Gastrocnemius medialis (tissue), 4 donors: ENCODE results near the gene MPV17. TPM values are rescaled to one million over a fixed set of nuclear protein-coding genes. Genes with fewer than 3 reads are reported as not detected.
"Not testable (repeated sequence)": the region's sequence is repeated elsewhere in the genome, so short reads cannot be mapped to it uniquely, and the experiment has no call there.

Experiments used
- ATAC-seq, 2 donors: fragments of 150-250 bp; one replicate each; pipeline ENCODE4 v1.9.1; 2016
- DNase-seq, 2 donors: peaks; one replicate each; pipeline ENCODE4 v3.0.0-alpha.2; 2019
- H3K27ac ChIP-seq, 4 donors: fragments of 200-600 bp; sonication (generic); 1 replicate in 1 of 4; 2 replicates in 3 of 4; pipeline ENCODE4 v1.5.1; 2016 to 2018; ENCODE audit warnings: mild to moderate bottlenecking in 2 of 4, moderate library complexity in 1 of 4
- H3K27me3 ChIP-seq, 3 donors: fragments of 200-600 bp; sonication (generic) in 2 of 3; 1 replicate in 1 of 3; 2 replicates in 2 of 3; pipeline versions ENCODE4 v1.5.1 to v1.6.0; 2016 to 2019; ENCODE audit warnings: mild to moderate bottlenecking in 1 of 3, moderate library complexity in 1 of 3
- H3K36me3 ChIP-seq, 2 donors: fragments of 200-600 bp; sonication (generic) in 1 of 2; one replicate each; pipeline ENCODE4 v1.5.1; 2017 to 2018
- H3K4me1 ChIP-seq, 2 donors: fragments of 200-600 bp; sonication (generic) in 1 of 2; one replicate each; pipeline ENCODE4 v1.5.1; 2016 to 2017; ENCODE audit warnings: mild to moderate bottlenecking in 2 of 2
- H3K4me3 ChIP-seq, 4 donors: fragments of 200-600 bp; sonication (generic) in 3 of 4; 1 replicate in 1 of 4; 2 replicates in 3 of 4; pipeline ENCODE4 v1.5.1; 2016 to 2019; ENCODE audit warnings: mild to moderate bottlenecking in 2 of 4
- H3K9me3 ChIP-seq, 3 donors: fragments of 200-600 bp; sonication (generic) in 2 of 3; 1 replicate in 1 of 3; 2 replicates in 2 of 3; pipeline ENCODE4 v1.5.1; 2016 to 2019
- POLR2A ChIP-seq, 2 donors: fragments of 450-650 bp; IDR thresholded peaks; one replicate each; pipeline ENCODE4 v1.6.1; 2017; ENCODE audit warnings: antibody characterized with exemption in 2 of 2, mild to moderate bottlenecking in 2 of 2, moderate library complexity in 2 of 2
- in situ Hi-C, 4 donors: fragments of 200-750 bp; cut with MboI; loops; one replicate each; pipeline versions ENCODE4 v1.15.0 to v1.8.0; 2017; ENCODE audit warnings: low sequenced_read_pairs in 4 of 4
- intact Hi-C: fragments of 100-400 bp; cut with DNase I; formaldehyde crosslinking; loops from one replicate; pipeline ENCODE4 v1.15.1; 2023; ENCODE audit warnings: low total_unique reads
- total RNA-seq, 4 donors: library from RNA; depleted of rRNA; stranded (reverse); fragments of >200 nt; gene quantifications; one replicate each; pipeline versions ENCODE4 v1.1.0 to v1.2.3, GENCODE V29; 2016
- TF ChIP-seq, protein P1 (sequence below), 5 experiments: fragments of 450-650 bp in 3 of 5; fragments of 200-600 bp in 2 of 5; sonication (generic) in 2 of 5; IDR thresholded peaks in 4 of 5; conservative IDR thresholded peaks in 1 of 5; 1 replicate in 4 of 5; 2 replicates in 1 of 5; pipeline ENCODE4 v1.5.1; 2016 to 2019; ENCODE audit warnings: antibody characterized with exemption in 5 of 5, mild to moderate bottlenecking in 3 of 5, moderate library complexity in 3 of 5

MPV17 gene
- total RNA-seq, 4 donors from 2014 or later = 9.9 to 16.0 (median 11.5) TPM

DNA sequence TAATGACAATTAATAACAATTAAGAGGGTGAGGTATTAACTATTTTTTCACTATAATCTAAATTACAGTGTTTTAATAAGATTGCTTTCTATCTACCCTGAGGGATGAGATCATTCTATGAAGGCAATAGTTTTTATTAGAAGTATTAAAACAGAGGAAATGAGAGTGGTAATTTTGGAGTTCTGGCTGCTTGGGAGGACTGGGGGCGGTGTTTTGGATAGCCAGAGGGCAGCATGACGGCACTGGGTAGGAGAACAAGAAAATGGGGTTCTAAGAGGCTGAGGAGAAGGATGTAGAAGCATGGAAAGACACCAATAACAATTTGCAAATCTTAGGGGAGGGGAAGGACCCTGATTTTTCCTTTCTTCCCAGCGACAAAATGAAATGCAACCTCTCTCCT is 52.8 kb downstream of the MPV17 start:
- Histone ChIP-seq H3K27me3 (peaks cover 13 to 18% (median 16%) of the 10 kb centered on the region in 3 donors), H3K9me3 (no peaks in the 10 kb centered on the region), H3K27ac (no peak overlapping the region), H3K4me1 (peaks cover 3% of the 10 kb centered on the region in 2 donors), H3K4me3 (no peak overlapping the region), H3K36me3 (no peaks in the 10 kb centered on the region)
- no peak for TF ChIP-seq POLR2A (IDR thresholded peaks at IDR 0.05)
- TF ChIP-seq, protein P1, sequence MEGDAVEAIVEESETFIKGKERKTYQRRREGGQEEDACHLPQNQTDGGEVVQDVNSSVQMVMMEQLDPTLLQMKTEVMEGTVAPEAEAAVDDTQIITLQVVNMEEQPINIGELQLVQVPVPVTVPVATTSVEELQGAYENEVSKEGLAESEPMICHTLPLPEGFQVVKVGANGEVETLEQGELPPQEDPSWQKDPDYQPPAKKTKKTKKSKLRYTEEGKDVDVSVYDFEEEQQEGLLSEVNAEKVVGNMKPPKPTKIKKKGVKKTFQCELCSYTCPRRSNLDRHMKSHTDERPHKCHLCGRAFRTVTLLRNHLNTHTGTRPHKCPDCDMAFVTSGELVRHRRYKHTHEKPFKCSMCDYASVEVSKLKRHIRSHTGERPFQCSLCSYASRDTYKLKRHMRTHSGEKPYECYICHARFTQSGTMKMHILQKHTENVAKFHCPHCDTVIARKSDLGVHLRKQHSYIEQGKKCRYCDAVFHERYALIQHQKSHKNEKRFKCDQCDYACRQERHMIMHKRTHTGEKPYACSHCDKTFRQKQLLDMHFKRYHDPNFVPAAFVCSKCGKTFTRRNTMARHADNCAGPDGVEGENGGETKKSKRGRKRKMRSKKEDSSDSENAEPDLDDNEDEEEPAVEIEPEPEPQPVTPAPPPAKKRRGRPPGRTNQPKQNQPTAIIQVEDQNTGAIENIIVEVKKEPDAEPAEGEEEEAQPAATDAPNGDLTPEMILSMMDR (IDR thresholded peaks at IDR 0.05 in 4 of 5, conservative IDR thresholded peaks at IDR 0.05 in 1 of 5) = no peak
- DNase-seq = no peak
- intact Hi-C loops (no loop called here), in situ Hi-C loops (loop anchor here in 1 of 4 donors (10.0 kb wide), 1 partner anchor 165 kb away; no protein-coding TSS in a partner anchor)
- ATAC-seq = no peak

DNA sequence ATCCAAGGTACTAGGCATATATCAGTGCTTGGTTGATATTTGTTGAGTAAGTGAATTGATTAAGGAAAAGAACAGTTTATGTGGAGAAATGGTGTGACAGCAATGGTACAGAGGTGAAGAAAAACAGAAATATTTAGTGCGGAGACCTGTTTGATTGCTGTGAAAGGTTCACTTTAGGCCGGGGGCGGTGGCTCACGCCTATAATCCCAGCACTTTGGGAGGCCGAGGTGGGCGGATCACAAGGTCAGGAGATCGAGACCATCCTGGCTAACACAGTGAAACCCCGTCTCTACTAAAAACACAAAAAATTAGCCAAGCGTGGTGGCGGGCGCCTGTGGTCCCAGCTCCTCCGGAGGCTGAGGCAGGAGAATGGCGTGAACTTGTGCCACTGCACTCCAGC is 54.6 kb downstream of the MPV17 start:
- in situ Hi-C loops = not testable (repeated sequence)

DNA sequence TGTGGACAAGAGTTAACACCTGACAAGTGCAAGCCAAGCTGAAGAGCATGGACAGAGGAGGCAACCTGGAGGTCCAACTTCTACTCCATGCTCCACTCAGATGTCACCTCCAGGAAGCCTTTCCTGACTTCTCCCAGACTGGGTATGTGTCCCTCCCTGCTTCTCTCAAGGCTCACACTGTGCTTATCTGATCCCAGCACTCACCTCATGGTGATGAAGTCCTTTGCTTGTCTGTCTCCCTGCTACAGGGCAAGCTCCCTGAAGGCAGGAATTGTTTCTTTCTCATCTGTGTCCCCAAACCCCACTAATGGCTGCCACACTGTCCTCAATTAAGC is 57.4 kb downstream of the MPV17 start:
- Histone ChIP-seq H3K9me3 (no peaks in the 10 kb centered on the region), H3K4me3 (no peak overlapping the region), H3K4me1 (peaks cover 25 to 26% of the 10 kb centered on the region in 2 donors), H3K27me3 (peaks cover 59 to 62% (median 62%) of the 10 kb centered on the region in 3 donors), H3K27ac (no peak overlapping the region), H3K36me3 (no peaks in the 10 kb centered on the region)
- TF ChIP-seq, protein P1 (IDR thresholded peaks at IDR 0.05 in 4 of 5, conservative IDR thresholded peaks at IDR 0.05 in 1 of 5) = no peak
- no peak for TF ChIP-seq POLR2A (IDR thresholded peaks at IDR 0.05)
- in situ Hi-C loops (no loop called here), intact Hi-C loops (loop anchor here (1.0 kb wide), 1 partner anchor 15 kb away; no protein-coding TSS in a partner anchor)
- DNase-seq (no peak), ATAC-seq (no peak)

More for the DNA sequence above, 54.6 kb downstream of the MPV17 start:
- H3K9me3 ChIP-seq, H3K4me3 ChIP-seq, H3K27ac ChIP-seq, H3K36me3 ChIP-seq, DNase-seq, ATAC-seq, intact Hi-C loops: not testable (repeated sequence)
- H3K27me3 ChIP-seq = peaks cover 31 to 36% (median 34%) of the 10 kb centered on the region in 3 donors
- H3K4me1 ChIP-seq = peaks cover 15% of the 10 kb centered on the region in 2 donors

DNA sequence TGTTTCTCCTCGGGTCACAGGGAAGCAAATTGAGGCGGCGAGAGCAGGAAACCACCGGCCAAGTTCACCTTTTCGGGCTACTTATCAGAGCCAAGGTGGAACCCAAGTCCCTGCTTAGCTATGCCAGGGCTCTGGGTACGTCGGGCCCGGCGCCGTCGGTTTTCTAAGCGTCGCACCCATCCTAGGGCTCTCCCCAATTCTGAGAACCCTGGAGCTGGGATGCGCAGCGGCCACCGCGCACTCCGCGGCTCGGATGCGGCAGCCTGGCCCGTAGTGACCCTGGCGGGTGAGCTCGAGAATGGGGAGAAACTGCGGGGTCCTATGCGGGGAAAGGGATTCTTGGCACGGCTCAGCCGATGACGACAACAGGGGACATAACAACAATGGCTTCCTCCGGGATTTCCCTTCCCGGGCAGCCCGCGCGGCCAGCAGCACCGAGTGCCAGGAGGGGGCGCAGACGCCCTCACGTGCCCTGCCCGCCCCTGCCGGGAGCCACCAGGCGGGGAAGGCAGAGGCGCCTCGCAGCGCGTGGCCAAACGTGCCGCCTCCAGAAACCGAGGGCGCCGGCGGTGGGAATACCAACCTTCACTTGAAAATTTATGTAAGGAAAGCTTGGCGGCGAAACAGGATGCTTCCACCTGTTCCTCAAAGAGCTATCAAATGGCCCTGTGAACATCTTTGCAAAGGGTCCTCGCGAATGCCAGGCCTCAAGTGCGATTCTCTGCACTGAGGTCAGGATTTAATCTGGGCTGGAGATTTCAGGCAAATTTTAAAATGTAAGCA is 58.0 kb downstream of the MPV17 start:
- no peak overlapping the region for H3K27ac ChIP-seq
- peaks cover 25 to 26% of the 10 kb centered on the region in 2 donors for H3K4me1 ChIP-seq
- in situ Hi-C loops (no loop called here), intact Hi-C loops (loop anchor here (1.0 kb wide), 2 partner anchors 15 to 38 kb away; no protein-coding TSS in a partner anchor)
- peak overlapping the region; percentile 18 to 78 (median 46) for H3K4me3 ChIP-seq
- no peaks in the 10 kb centered on the region for H3K36me3 ChIP-seq
- H3K27me3 ChIP-seq = peaks cover 65 to 68% (median 66%) of the 10 kb centered on the region in 3 donors
- DNase-seq (no peak), ATAC-seq (peak; percentile 29 to 34)
- H3K9me3 ChIP-seq = no peaks in the 10 kb centered on the region
- TF ChIP-seq POLR2A (IDR thresholded peaks at IDR 0.05) = no peak
- TF ChIP-seq, protein P1 (IDR thresholded peaks at IDR 0.05 in 4 of 5, conservative IDR thresholded peaks at IDR 0.05 in 1 of 5) = peak; percentile 39 to 60 (median 46)

DNA sequence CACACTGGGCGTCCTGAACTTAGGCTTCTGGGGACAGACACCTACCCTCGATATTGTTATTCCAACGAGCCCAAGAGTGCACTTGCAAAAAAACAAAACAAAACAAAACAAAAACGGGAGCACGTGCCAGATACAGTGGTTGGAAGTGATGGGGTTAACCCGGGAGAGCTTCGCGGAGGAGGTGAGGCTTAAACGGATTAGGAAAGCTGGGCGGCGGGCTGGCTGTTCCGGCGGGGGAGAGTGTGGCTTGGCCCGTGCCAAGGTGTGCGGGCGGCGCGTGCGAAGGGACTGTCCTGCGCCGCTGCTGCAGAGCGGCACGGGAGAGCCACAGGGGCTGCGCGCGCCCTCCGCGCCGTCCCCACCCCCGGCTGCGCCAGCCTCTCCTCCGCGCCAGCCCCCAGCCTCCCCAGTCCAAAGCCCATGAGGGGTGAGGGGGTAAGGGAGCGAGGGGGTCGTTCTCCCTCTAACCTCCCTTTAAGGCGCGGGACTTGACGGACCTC is 58.6 kb downstream of the MPV17 start:
- Histone ChIP-seq H3K27me3 (peaks cover 71 to 72% (median 71%) of the 10 kb centered on the region in 3 donors), H3K4me3 (peak overlapping the region; percentile 18 to 78 (median 46)), H3K27ac (no peak overlapping the region), H3K36me3 (no peaks in the 10 kb centered on the region), H3K9me3 (no peaks in the 10 kb centered on the region), H3K4me1 (peaks cover 25 to 26% of the 10 kb centered on the region in 2 donors)
- in situ Hi-C loops (no loop called here), intact Hi-C loops (loop anchor here (1.0 kb wide), 1 partner anchor 39 kb away; no protein-coding TSS in a partner anchor)
- DNase-seq (no peak), ATAC-seq (peak in 1 of 2 donors; percentile 26)
- TF ChIP-seq POLR2A (IDR thresholded peaks at IDR 0.05) = no peak
- TF ChIP-seq, protein P1 (IDR thresholded peaks at IDR 0.05 in 4 of 5, conservative IDR thresholded peaks at IDR 0.05 in 1 of 5) = no peak
